Fibroblast of skin of left biceps (primary cell): ENCODE measurements around the gene WDR1.
"Not testable (repeated sequence)": the region's sequence is repeated elsewhere in the genome, so short reads cannot be mapped to it uniquely, and the experiment has no call there.

Experiments used
- DNase-seq, 2 experiments: peaks; one replicate each; pipeline ENCODE4 v3.0.0-alpha.2; 2013; ENCODE audit warnings: low read depth in 2 of 2

The WDR1 gene

GRCh38 chr4:10130178-10130888, 13.7 kb upstream of the WDR1 start:
- no peak for DNase-seq

GRCh38 chr4:10129196-10130177, 12.9 kb upstream of the WDR1 start:
- no peak for DNase-seq

GRCh38 chr4:10128761-10129160, 12.2 kb upstream of the WDR1 start:
- DNase-seq: no peak

GRCh38 chr4:10127531-10127930, 10.9 kb upstream of the WDR1 start:
- DNase-seq: not testable (repeated sequence)

GRCh38 chr4:10124167-10124930, 7.8 kb upstream of the WDR1 start:
- DNase-seq: no peak

GRCh38 chr4:10123227-10124101, 6.9 kb upstream of the WDR1 start:
- DNase-seq: no peak

GRCh38 chr4:10122236-10122932, 5.8 kb upstream of the WDR1 start:
- no peak for DNase-seq

- DNase-seq: no peak
Observed at GRCh38 chr4:10121568-10122208, 5.1 kb upstream of the WDR1 start.

- DNase-seq: no peak
Observed at GRCh38 chr4:10120943-10121567, 4.5 kb upstream of the WDR1 start.

- DNase-seq: no peak
Observed at GRCh38 chr4:10119773-10120172, 3.2 kb upstream of the WDR1 start.

GRCh38 chr4:10119278-10119677, 2.7 kb upstream of the WDR1 start:
- DNase-seq: no peak

GRCh38 chr4:10118048-10119004, 1.7 kb upstream of the WDR1 start:
- no peak for DNase-seq

GRCh38 chr4:10117359-10118047, 904 bp upstream of the WDR1 start:
- no peak for DNase-seq

- DNase-seq: no peak
Observed at GRCh38 chr4:10115797-10116568, 616 bp downstream of the WDR1 start.

GRCh38 chr4:10115271-10115796, 1.3 kb downstream of the WDR1 start:
- no peak for DNase-seq

- DNase-seq: no peak
Observed at GRCh38 chr4:10114607-10115006, 2.0 kb downstream of the WDR1 start.

GRCh38 chr4:10114147-10114546, 2.5 kb downstream of the WDR1 start:
- no peak for DNase-seq
